Gastrocnemius medialis (tissue), 4 donors: ENCODE results near the gene EDNRA.

Source experiments
- POLR2A ChIP-seq, 2 donors: fragments of 450-650 bp; IDR thresholded peaks; one replicate each; pipeline ENCODE4 v1.6.1; 2017; ENCODE audit warnings: antibody characterized with exemption in 2 of 2, mild to moderate bottlenecking in 2 of 2, moderate library complexity in 2 of 2
- TF ChIP-seq, protein P1 (sequence below), 5 experiments: fragments of 450-650 bp in 3 of 5; fragments of 200-600 bp in 2 of 5; sonication (generic) in 2 of 5; IDR thresholded peaks in 4 of 5; conservative IDR thresholded peaks in 1 of 5; 1 replicate in 4 of 5; 2 replicates in 1 of 5; pipeline ENCODE4 v1.5.1; 2016 to 2019; ENCODE audit warnings: antibody characterized with exemption in 5 of 5, mild to moderate bottlenecking in 3 of 5, moderate library complexity in 3 of 5

DNA sequence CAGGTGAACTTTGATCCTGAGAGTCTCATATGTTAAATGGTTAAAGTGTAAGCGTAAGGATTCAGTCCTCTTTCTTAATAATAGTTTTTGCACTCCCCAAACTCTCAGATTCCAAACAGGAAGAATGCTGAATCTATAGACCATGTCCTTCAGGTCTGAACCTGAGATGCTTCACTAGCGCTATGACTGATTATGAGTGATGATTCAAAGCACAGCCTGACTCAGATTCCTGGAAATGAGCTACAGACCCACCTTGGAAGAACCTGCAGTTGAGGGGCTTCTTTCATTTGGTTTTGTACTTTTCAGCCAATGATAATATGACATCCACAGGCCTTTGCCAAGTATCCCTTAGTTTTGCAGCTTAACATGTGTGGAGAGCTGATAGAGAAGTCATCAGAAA is 1.4 kb downstream of the EDNRA start:
- TF ChIP-seq, protein P1, sequence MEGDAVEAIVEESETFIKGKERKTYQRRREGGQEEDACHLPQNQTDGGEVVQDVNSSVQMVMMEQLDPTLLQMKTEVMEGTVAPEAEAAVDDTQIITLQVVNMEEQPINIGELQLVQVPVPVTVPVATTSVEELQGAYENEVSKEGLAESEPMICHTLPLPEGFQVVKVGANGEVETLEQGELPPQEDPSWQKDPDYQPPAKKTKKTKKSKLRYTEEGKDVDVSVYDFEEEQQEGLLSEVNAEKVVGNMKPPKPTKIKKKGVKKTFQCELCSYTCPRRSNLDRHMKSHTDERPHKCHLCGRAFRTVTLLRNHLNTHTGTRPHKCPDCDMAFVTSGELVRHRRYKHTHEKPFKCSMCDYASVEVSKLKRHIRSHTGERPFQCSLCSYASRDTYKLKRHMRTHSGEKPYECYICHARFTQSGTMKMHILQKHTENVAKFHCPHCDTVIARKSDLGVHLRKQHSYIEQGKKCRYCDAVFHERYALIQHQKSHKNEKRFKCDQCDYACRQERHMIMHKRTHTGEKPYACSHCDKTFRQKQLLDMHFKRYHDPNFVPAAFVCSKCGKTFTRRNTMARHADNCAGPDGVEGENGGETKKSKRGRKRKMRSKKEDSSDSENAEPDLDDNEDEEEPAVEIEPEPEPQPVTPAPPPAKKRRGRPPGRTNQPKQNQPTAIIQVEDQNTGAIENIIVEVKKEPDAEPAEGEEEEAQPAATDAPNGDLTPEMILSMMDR (IDR thresholded peaks at IDR 0.05 in 4 of 5, conservative IDR thresholded peaks at IDR 0.05 in 1 of 5): no peak
- TF ChIP-seq POLR2A (IDR thresholded peaks at IDR 0.05): no peak
